GM18867 (cell line): Measurements from ENCODE around the gene GALNTL6.

Experiments used
- ATAC-seq: cut with Tn5 transposase; IDR thresholded peaks from one replicate; pipeline ENCODE4 v1.9.1; 2021; ENCODE audit warnings: mild to moderate bottlenecking, moderate library complexity; ENCODE audit not compliant: unreplicated experiment

The GALNTL6 gene

GRCh38 chr4:171812665-171813525 lies at the start of gene GALNTL6:
TSS of gene GALNTL6 (plus strand) at chr4:171813404.
- no peak for ATAC-seq

GRCh38 chr4:171765514-171765913 lies 47.7 kb upstream of the GALNTL6 start:
- no peak for ATAC-seq

- no peak for ATAC-seq
Observed at GRCh38 chr4:171774642-171775190, 38.5 kb upstream of the GALNTL6 start.

GRCh38 chr4:171779301-171779700 lies 33.9 kb upstream of the GALNTL6 start:
- no peak for ATAC-seq

- ATAC-seq, result no peak
Observed at GRCh38 chr4:171785388-171785787, 27.8 kb upstream of the GALNTL6 start.

GRCh38 chr4:171793723-171794122 lies 19.5 kb upstream of the GALNTL6 start:
- ATAC-seq, result no peak

- no peak for ATAC-seq
Observed at GRCh38 chr4:171794528-171794927, 18.7 kb upstream of the GALNTL6 start.

GRCh38 chr4:171809854-171810253 lies 3.4 kb upstream of the GALNTL6 start:
- ATAC-seq, result no peak

GRCh38 chr4:171812333-171812664 lies 905 bp upstream of the GALNTL6 start:
- ATAC-seq, result no peak

GRCh38 chr4:171813526-171814250 lies 484 bp downstream of the GALNTL6 start:
- no peak for ATAC-seq

GRCh38 chr4:171814545-171814944 lies 1.3 kb downstream of the GALNTL6 start:
- no peak for ATAC-seq

GRCh38 chr4:171817026-171817425 lies 3.8 kb downstream of the GALNTL6 start:
- ATAC-seq, result no peak

- ATAC-seq, result no peak
Observed at GRCh38 chr4:171834640-171835039, 21.4 kb downstream of the GALNTL6 start.

GRCh38 chr4:171843456-171843855 lies 30.3 kb downstream of the GALNTL6 start:
- no peak for ATAC-seq

GRCh38 chr4:171846232-171846631 lies 33.0 kb downstream of the GALNTL6 start:
- ATAC-seq, result peak; percentile 84

- ATAC-seq, result no peak
Observed at GRCh38 chr4:171846893-171847292, 33.7 kb downstream of the GALNTL6 start.

- no peak for ATAC-seq
Observed at GRCh38 chr4:171847751-171848150, 34.5 kb downstream of the GALNTL6 start.

- ATAC-seq, result no peak
Observed at GRCh38 chr4:171849686-171850222, 36.5 kb downstream of the GALNTL6 start.

GRCh38 chr4:171851295-171851694 lies 38.1 kb downstream of the GALNTL6 start:
- no peak for ATAC-seq

- no peak for ATAC-seq
Observed at GRCh38 chr4:171857302-171858012, 44.3 kb downstream of the GALNTL6 start.

- ATAC-seq, result no peak
Observed at GRCh38 chr4:171875291-171875690, 62.1 kb downstream of the GALNTL6 start.
